Neural crest cell (in vitro differentiated cells): Measurements from ENCODE around the gene HNRNPU. TPM values are rescaled to one million over a fixed set of nuclear protein-coding genes. Genes with fewer than 3 reads are reported as not detected.
A peak's percentile ranks its signal among the peaks of the same experiment; 100 is the strongest.

ENCODE experiments used
- DNase-seq: peaks from one replicate; pipeline ENCODE4 v3.0.0; 2021; ENCODE audit warnings: low read depth, mixed read lengths, low spot score
- H3K27ac Mint-ChIP-seq: one replicate; pipeline ENCODE4 v1.8.0; 2021; ENCODE audit warnings: mild to moderate bottlenecking, mixed read lengths; ENCODE audit not compliant: unreplicated experiment
- H3K27me3 Mint-ChIP-seq: 2 replicates; pipeline ENCODE4 v1.8.0; 2021; ENCODE audit warnings: low read depth, mild to moderate bottlenecking, mixed read lengths
- H3K36me3 Mint-ChIP-seq: 2 replicates; pipeline ENCODE4 v1.8.0; 2021; ENCODE audit warnings: low read depth, mild to moderate bottlenecking, mixed read lengths
- H3K4me1 Mint-ChIP-seq: 2 replicates; pipeline ENCODE4 v1.8.0; 2021; ENCODE audit warnings: mixed read lengths
- H3K4me3 Mint-ChIP-seq: one replicate; pipeline ENCODE4 v1.8.0; 2021; ENCODE audit warnings: mild to moderate bottlenecking, mixed read lengths
- H3K9me3 Mint-ChIP-seq: 2 replicates; pipeline ENCODE4 v1.8.0; 2021; ENCODE audit warnings: mixed read lengths
- CTCF ChIP-seq: fragments of 200-600 bp; sonication (generic); conservative IDR thresholded peaks from 2 replicates; pipeline ENCODE4 v1.5.0; 2021; ENCODE audit warnings: antibody characterized with exemption, mild to moderate bottlenecking
- long read RNA-seq: library from polyadenylated mRNA; unstranded; transcript quantifications from one replicate; pipeline ENCODE4 v2.0.0, GENCODE V29; 2020
- total RNA-seq: library from RNA; stranded (reverse); gene quantifications from 2 replicates; pipeline ENCODE4 v1.2.1, GENCODE V29; 2021

Gene HNRNPU
- total RNA-seq = 695 and 719 TPM in 2 replicates
- long read RNA-seq, full-length matches to known transcripts = 51 of 181 reads
- long read RNA-seq, partial matches to known transcripts = 107 of 181 reads
- long read RNA-seq, other reads (novel, unspliced or antisense) = 23 of 181 reads

- peaks cover 62% of the 10 kb centered on the region for H3K4me1 Mint-ChIP-seq
- H3K4me3 Mint-ChIP-seq = peak within 1 kb of the TSS; percentile 91
- TF ChIP-seq CTCF = peak; percentile 55
- peak within 1 kb of the TSS; percentile 98 for H3K27ac Mint-ChIP-seq
- H3K27me3 Mint-ChIP-seq = peaks cover 7% of the 10 kb centered on the region
- peak; percentile 94 for DNase-seq
- peaks cover 14% of the 10 kb centered on the region for H3K36me3 Mint-ChIP-seq
- H3K9me3 Mint-ChIP-seq = no peaks in the 10 kb centered on the region
Measured at GRCh38 chr1:244864253-244865027, at the start of gene HNRNPU. Gene HNRNPU (minus strand): TSS chr1:244864543. CDS start chr1:244864307, 236 bp downstream.

DNA sequence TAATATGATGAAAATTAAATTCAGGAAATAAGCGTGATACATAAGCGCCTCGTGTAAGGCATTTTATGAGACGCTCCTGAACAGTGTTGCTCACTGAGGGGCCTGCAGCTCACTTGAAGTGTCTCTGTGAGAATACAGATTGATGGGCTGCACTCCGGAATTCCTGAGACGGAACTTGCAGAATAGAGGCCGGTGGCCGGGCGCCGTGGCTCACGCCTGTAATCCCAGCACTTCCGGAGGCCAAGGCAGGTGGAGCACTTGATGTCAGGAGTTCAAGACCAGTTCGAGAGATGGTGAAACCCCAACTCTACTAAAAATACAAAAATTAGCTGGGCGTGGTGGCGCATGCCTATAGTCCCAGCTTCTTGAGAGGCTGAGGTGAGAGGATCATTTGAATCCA lies 49.5 kb upstream of the HNRNPU start:
- DNase-seq = no peak
- peaks cover 4% of the 10 kb centered on the region for H3K4me1 Mint-ChIP-seq
- H3K27ac Mint-ChIP-seq = no peak overlapping the region
- H3K27me3 Mint-ChIP-seq = peaks cover 7% of the 10 kb centered on the region
- no peaks in the 10 kb centered on the region for H3K36me3 Mint-ChIP-seq
- no peaks in the 10 kb centered on the region for H3K9me3 Mint-ChIP-seq
- TF ChIP-seq CTCF = no peak
- H3K4me3 Mint-ChIP-seq = no peak overlapping the region

GRCh38 chr1:244904119-244904518 lies 39.8 kb upstream of the HNRNPU start:
- no peaks in the 10 kb centered on the region for H3K4me1 Mint-ChIP-seq
- no peaks in the 10 kb centered on the region for H3K36me3 Mint-ChIP-seq
- H3K27ac Mint-ChIP-seq = peak overlapping the region; percentile 40
- TF ChIP-seq CTCF = no peak
- no peak for DNase-seq
- no peaks in the 10 kb centered on the region for H3K9me3 Mint-ChIP-seq
- no peaks in the 10 kb centered on the region for H3K27me3 Mint-ChIP-seq
- no peak overlapping the region for H3K4me3 Mint-ChIP-seq

DNA sequence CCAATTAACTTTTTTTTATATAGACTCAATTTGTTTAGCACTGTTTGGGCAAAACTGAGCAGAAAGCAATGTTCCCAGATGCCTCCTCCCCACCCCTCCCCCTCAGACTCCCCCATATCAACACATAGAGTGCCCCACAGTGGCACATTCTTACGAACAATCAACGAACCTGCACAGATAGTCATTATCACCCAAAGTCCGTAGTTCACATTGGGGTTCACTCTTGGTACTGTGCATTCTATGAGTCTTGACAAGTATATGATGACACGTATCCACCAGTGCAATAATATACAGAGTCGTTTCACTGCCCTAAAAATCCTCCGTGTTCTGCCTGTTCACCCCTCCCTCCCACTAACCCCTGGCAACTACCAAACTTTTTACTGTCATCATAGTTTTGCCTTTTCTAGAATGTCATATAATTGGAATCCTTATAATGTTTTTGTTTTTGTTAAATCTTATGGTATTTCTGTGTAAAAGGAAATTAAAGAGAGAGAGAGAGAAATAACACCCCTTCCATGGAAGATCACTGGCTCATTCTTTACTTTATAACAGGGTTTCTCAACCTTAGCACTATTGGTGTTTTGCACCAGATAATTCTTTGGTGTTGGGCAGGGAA lies 37.2 kb upstream of the HNRNPU start:
- TF ChIP-seq CTCF = no peak
- DNase-seq = no peak
- Mint-ChIP-seq H3K36me3 (no peaks in the 10 kb centered on the region), H3K27ac (no peak overlapping the region), H3K27me3 (no peaks in the 10 kb centered on the region), H3K4me3 (no peak overlapping the region), H3K4me1 (no peaks in the 10 kb centered on the region), H3K9me3 (no peaks in the 10 kb centered on the region)

DNA sequence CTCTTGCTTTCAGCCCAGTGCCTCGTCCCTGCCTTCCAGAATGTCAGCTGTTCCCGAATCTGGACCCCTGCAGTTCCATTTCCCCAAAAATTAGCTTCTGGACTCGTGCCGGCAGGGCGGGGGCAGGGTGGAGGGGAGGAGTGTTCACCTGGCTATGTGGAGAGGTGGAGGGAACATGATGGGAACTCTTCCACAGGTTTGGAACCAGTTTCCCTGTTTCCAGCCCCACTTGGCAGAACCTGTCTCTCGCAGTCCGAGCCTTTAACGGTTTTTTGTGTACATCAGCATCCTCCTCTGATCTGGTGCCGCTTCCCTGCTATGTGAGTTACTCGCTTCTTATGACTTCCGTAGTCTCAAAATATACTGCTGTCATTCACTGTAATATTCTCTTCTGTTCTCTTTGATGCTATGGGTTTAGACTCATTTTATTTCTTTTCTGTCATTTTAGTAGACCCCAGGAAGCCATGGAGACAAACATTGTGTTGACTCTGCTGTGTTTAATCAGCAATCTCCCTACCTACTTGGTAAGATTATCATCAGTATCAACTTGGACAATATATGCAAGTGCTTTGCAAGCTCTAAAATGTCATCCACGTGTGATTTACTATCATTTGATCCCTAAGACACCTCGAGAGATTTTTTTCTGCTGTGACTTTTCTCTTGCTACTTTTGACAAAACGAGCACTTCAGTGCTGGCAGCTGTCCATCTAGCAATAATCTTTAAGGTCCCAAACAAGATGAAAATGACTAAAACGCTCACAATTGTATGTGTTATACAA lies 33.3 kb upstream of the HNRNPU start:
- Mint-ChIP-seq H3K4me3 (no peak overlapping the region), H3K36me3 (no peaks in the 10 kb centered on the region), H3K27ac (no peak overlapping the region), H3K27me3 (no peaks in the 10 kb centered on the region), H3K9me3 (peaks cover under 1% of the 10 kb centered on the region), H3K4me1 (no peaks in the 10 kb centered on the region)
- DNase-seq = no peak
- TF ChIP-seq CTCF = no peak
